HG03135 (cell line): ENCODE measurements around the gene CDYL.

Experiments
- ATAC-seq: cut with Tn5 transposase; IDR thresholded peaks from one replicate; pipeline ENCODE4 v1.9.1; 2021; ENCODE audit warnings: mild to moderate bottlenecking, moderate library complexity; ENCODE audit not compliant: unreplicated experiment

Gene CDYL

GRCh38 chr6:4958624-4959023, 182.4 kb downstream of the CDYL start:
- ATAC-seq, result no peak

- ATAC-seq, result no peak
Measured at GRCh38 chr6:4961322-4962168, 185.3 kb downstream of the CDYL start.

- ATAC-seq, result no peak
Measured at GRCh38 chr6:4962905-4963304, 186.7 kb downstream of the CDYL start.

DNA sequence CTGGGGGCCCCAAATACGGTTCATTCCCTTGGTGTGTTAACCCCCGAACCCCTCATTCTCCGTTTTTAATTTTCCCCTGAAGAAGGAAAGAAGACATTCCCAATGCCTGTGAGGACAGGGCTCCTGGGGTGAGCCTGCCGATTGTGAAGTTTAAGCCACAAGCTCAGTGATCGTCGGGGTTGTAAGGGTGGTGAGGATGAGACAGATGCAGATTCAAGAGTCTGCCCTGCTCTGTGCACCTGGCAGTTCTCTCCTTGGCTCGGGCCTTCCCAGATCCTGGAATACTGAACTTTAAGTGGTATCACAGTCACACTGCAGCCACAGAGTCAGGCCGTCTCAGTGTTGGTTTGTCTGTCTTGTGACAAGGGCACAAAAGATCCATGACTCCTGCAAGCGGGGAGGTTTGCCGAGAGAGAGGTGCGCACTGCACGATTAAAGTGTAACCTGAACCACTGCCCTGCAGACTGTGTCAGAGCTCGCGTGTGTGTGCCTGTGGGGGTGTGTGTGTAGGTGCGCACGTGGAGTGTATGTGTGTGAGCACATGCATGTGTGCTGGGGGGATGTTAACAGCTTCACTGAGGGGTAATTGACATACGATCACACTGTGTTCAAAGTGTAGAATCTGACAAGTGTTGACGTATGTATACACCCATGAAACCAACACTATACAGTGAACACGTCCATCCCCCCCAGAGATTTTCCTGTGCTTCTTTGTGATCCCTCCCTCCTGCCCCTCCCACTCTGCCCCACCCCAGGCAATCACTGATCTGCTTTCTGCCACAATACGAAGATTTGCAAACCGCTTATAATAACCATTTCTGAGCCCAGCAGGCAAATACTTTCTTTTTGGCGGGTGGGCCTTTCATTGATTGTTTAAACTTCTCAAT, 188.7 kb downstream of the CDYL start:
- no peak for ATAC-seq

DNA sequence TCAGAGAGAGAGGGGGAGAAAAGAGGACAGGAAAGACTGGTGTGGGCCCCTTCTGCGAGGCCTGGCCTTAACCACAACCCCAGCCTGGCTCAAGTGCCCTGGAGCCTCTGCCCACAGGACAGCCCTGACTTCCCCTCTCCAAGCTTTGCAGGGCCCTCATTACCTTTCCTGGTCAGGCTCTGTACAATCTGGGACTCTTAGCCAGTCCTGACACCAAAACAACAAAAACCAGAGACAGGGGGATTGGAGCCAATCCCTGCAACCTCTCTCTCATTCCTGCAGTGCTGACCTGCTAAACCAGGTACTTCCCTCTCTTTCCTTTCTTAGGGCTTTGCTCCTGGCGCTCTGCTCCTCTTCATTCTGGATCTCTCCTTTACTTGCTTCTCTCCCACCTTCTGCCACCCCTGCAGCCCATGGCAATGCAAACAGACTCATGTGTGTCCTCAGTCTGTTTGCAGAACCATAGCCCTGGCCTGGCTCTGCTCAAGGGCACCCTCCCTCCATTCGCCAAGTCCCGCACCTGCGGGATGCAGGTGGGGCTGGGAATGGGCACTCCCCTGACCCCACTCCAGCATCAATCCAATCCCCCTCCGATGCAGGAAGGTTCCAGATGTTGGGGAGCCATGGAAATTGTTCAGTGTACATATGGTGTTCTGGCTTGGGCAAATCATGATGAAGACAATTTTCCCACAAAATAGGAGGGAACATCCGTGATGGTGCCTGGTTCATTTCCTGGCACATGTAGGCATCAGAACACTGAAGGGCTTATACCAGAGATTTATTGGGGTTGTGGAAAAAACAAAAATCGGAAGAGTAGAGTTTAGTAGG, 189.6 kb downstream of the CDYL start:
- ATAC-seq, result no peak

DNA sequence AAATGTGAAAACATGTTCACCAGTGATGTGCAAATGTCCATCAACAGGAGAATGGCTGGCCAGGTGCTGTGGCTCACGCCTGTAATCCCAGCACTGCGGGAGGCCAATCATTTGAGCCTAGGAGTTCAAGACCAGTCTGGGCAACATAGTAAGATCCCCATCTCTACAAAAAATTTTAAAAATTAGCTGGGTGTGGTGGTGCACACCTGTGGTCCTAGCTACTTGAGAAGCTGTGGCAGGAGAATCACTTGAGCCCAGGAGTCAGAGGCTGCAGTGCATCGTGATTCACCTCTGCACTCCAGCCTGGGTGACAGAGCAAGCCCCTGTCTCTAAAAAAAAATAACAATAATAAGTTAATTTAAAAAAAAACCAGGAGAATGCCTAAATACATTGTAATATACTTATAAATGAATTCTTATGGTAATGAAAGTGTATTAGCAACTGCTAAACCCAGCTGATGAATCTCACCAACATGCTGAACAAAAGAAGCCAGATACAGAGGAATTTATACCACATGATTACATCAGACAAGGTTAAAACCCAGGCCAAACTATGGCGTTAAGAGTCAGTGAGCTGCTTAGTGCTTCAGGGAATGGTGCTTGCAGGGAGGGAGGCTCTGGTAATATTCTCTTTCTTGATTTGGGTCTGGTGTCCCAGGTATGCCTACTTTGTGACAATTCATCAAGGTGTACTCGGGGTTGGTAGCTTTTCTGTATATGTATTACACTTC, 191.3 kb downstream of the CDYL start:
- no peak for ATAC-seq

GRCh38 chr6:4969609-4970285, 193.5 kb downstream of the CDYL start:
- ATAC-seq, result no peak

DNA sequence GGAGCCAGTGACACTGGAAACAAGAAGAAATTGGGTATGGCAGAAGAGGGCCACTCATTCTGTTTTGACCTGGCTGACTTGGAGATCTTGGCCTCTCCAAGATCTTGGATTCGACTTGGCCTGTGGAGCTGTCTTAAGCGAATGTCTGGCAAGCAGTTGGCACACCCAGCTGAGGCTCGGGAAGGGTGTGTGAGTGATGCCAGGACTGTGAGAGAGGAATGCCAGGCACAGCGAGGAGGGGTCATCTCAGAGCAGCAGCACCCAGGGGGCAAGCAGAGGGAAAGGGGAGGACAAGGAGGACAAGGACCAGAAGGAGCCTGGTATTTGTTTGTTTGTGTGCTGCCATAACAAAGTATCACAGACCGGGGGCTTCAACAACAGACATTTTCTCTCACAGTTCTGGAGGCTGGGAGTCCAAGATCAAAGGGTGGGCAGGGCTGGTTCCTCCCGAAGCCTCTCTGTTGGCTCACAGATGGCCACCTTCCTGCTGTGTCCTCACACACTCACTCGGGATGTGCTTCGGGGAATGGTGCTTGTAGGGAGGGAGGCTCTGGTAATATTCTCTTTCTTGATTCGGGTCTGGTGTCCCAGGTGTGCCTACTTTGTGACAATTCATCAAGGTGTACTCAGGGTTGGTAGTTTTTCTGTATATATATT, 194.7 kb downstream of the CDYL start:
- ATAC-seq, result no peak

GRCh38 chr6:4971851-4972250, 195.6 kb downstream of the CDYL start:
- ATAC-seq, result no peak

DNA sequence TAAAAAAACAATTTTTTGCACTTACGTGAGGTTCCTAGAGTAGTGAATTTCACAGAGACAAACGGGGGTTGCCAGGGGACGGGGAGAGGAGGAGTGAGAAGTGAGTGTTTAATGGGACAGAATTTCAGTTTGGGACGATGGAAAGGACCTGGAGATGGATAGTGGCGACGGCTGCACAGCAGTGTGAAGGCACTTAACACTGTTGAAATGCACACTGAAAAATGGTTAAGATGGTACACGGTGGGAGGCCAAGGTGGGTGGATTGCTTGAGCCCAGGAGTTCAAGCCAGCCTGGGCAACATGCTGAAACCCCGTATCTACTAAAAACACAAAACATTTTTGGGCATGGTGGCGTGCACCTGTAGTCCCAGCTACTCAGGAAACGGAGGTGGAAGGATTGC, 196.2 kb downstream of the CDYL start:
- no peak for ATAC-seq

DNA sequence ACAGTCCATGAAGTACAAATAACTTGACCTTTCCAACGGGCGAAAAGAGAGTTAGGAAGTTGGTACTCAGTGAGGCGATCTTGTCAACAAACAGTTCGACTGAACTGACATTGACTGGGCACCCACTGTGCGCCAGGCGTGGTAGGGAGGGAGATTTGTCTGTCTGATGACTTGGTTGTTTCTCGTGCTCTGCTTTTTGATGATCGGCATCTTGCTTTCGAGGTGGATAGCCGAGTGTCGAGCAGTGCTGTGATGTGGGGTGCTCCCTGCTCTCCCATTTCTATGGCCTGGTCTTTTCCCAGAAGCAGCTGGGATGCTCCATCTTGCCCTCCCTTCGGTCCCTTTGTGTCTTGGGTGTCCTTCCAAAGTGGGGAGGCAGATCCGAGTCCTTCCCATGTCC, 197.2 kb downstream of the CDYL start:
- no peak for ATAC-seq

- ATAC-seq, result no peak
Measured at GRCh38 chr6:4973982-4974745, 198.0 kb downstream of the CDYL start.

- ATAC-seq, result no peak
Measured at GRCh38 chr6:4974962-4975361, 198.8 kb downstream of the CDYL start.

GRCh38 chr6:4975506-4975905, 199.3 kb downstream of the CDYL start:
- ATAC-seq, result no peak

- no peak for ATAC-seq
Measured at GRCh38 chr6:4977468-4977867, 201.3 kb downstream of the CDYL start.

- ATAC-seq, result no peak
Measured at GRCh38 chr6:4979426-4979825, 203.2 kb downstream of the CDYL start.

GRCh38 chr6:4981761-4982160, 205.6 kb downstream of the CDYL start:
- ATAC-seq, result no peak

- ATAC-seq, result no peak
Measured at GRCh38 chr6:4983322-4983721, 207.1 kb downstream of the CDYL start.

DNA sequence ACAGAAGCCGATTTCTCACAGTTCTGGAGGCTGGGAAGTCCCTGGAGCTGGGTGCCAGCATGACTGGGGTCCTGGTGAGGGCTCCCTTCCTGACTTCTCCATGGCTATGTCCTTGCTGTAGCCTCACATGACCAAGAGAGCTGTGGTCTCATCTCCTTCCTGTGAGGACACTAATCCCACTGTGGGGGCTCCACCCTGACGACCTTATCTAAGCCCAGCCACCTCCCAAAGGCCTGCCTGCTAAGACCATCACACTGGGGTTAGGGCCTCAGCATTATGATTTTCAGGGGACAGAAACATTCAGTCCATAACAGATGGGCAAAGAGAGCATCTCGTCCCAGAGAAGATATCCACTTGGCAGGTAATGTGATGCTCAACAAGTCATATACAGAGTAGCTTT, 210.8 kb downstream of the CDYL start:
- ATAC-seq, result no peak
